Small intestine (tissue), 7 donors: ENCODE results near the gene PITPNC1. TPM values are rescaled to one million over a fixed set of nuclear protein-coding genes. Genes with fewer than 3 reads are reported as not detected.
A peak's percentile ranks its signal among the peaks of the same experiment; 100 is the strongest.

Experiments used
- DNase-seq, 2 donors: peaks; one replicate each; pipeline versions ENCODE4 v3.0.0 to v3.0.0-alpha.2; 2013
- FAIRE-seq: peaks from 2 replicates; lab custom pipeline; 2012; peaks lifted over from hg19 to GRCh38; lab: Jason Lieb, UNC
- H3K27ac ChIP-seq, 3 donors: one replicate each; pipeline ENCODE4 v1.5.1; 2013; ENCODE audit warnings: low read length in 2 of 3, mild to moderate bottlenecking in 2 of 3, control low read depth in 1 of 3, inconsistent platforms in 1 of 3, low read depth in 1 of 3, moderate library complexity in 1 of 3
- H3K27me3 ChIP-seq, 3 donors: one replicate each; pipeline ENCODE4 v1.6.1; 2013; ENCODE audit warnings: low read length in 3 of 3, inconsistent platforms in 1 of 3; ENCODE audit not compliant: control insufficient read depth in 3 of 3, insufficient read depth in 3 of 3
- H3K36me3 ChIP-seq, 3 donors: one replicate each; pipeline ENCODE4 v1.6.1; 2013; ENCODE audit warnings: low read length in 3 of 3, inconsistent platforms in 1 of 3, low read depth in 1 of 3, mild to moderate bottlenecking in 1 of 3, moderate library complexity in 1 of 3; ENCODE audit not compliant: control insufficient read depth in 3 of 3, insufficient read depth in 2 of 3
- H3K4me1 ChIP-seq, 3 donors: one replicate each; pipeline ENCODE4 v1.6.1; 2013; ENCODE audit warnings: low read length in 2 of 3, inconsistent platforms in 1 of 3, low read depth in 1 of 3, mild to moderate bottlenecking in 1 of 3, moderate library complexity in 1 of 3; ENCODE audit not compliant: control insufficient read depth in 3 of 3, insufficient read depth in 2 of 3
- H3K4me3 ChIP-seq, 3 donors: one replicate each; pipeline ENCODE4 v1.5.1; 2013; ENCODE audit warnings: low read length in 3 of 3, control low read depth in 1 of 3, inconsistent platforms in 1 of 3, low read depth in 1 of 3, mild to moderate bottlenecking in 1 of 3, moderate library complexity in 1 of 3
- H3K9me3 ChIP-seq, 2 donors: one replicate each; pipeline ENCODE4 v1.6.1; 2013; ENCODE audit warnings: low read depth in 1 of 2, low read length in 1 of 2; ENCODE audit not compliant: control insufficient read depth in 2 of 2, insufficient read depth in 1 of 2
- WGBS, 3 donors: extraction: QIAGEN DNeasy Blood & Tissue Kit; methylation state at CpG; one replicate each; pipeline ENCODE4 v1.1.7; 2013; 5-methylcytosine and 5-hydroxymethylcytosine counted together
- polyA plus RNA-seq, 4 donors: library from polyadenylated mRNA; stranded (reverse) in 3 of 4; unstranded in 1 of 4; fragments of 200-250 nt in 3 of 4; fragments of 120-200 nt in 1 of 4; gene quantifications; one replicate each; pipeline versions ENCODE4 v1.2.1 to v1.2.3, GENCODE V29; 2013
- donor health status: healthy with polysubstance abuse.
- donor health status: control.
- donor health status: control.
- donor health status: Bipolar disorder and iron deficiency.
- donor health status: healthy.

Gene PITPNC1
- polyA plus RNA-seq, 4 donors = 0.67 to 11.7 (median 3.4) TPM

DNA sequence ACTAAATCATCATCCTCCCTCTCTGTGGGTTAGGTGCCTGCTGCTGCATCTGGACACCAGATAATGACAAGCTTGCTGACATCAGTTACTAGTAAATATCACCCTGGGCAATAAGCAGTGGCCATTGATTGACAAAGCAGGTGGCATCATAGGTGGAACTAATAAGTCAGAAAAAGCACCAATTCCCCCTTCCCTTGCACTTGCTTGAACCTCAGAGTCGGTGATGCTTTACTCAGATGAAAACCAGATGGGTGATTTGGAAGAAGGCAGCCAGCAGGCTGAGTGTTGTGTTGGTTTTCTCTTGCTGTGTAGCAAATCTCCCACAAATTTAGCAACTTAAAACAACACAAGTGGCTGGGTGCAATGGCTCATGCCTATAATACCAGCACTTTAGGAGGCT, 193.7 kb downstream of the PITPNC1 start:
- H3K9me3 ChIP-seq = no peaks in the 10 kb centered on the region
- 85 to 92% (median 89%) methylated on average over 1 of the region's 1 CpG for WGBS, 3 donors
- FAIRE-seq (no peak), DNase-seq (no peak)
- H3K27me3 ChIP-seq = no peaks in the 10 kb centered on the region
- H3K4me3 ChIP-seq = no peak overlapping the region
- H3K4me1 ChIP-seq = peaks cover 0 to 2% (median 0%) of the 10 kb centered on the region in 3 donors
- no peak overlapping the region for H3K27ac ChIP-seq
- peaks cover 0 to 5% (median 0%) of the 10 kb centered on the region in 3 donors for H3K36me3 ChIP-seq

DNA sequence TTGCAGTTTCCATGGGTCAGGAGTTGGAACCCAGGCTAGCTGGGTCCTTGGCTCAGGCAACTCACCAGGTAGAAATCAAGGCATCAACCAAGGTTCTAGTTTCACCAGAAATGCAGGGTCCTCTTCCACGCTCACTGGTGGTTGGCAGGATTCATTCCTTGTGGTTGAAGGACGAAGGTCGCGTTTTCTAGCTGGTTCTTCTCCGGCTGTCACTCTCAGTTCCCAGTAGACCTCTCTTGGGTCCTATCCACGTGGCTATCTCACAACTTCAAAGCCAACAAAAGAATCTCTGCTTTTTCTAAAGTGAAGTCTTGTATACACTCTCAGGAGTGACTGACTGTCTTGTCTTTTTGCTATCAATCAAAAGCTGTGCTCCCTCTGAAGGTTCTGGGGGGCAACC, 194.4 kb downstream of the PITPNC1 start:
- WGBS, 3 donors = 73 to 82% (median 75%) methylated on average over 6 of the region's 6 CpGs
- H3K36me3 ChIP-seq = peaks cover 0 to 5% (median 0%) of the 10 kb centered on the region in 3 donors
- H3K9me3 ChIP-seq = no peaks in the 10 kb centered on the region
- H3K4me3 ChIP-seq = no peak overlapping the region
- H3K27ac ChIP-seq = no peak overlapping the region
- no peak for FAIRE-seq
- no peaks in the 10 kb centered on the region for H3K27me3 ChIP-seq
- DNase-seq = no peak
- H3K4me1 ChIP-seq = peaks cover 0 to 2% (median 0%) of the 10 kb centered on the region in 3 donors

DNA sequence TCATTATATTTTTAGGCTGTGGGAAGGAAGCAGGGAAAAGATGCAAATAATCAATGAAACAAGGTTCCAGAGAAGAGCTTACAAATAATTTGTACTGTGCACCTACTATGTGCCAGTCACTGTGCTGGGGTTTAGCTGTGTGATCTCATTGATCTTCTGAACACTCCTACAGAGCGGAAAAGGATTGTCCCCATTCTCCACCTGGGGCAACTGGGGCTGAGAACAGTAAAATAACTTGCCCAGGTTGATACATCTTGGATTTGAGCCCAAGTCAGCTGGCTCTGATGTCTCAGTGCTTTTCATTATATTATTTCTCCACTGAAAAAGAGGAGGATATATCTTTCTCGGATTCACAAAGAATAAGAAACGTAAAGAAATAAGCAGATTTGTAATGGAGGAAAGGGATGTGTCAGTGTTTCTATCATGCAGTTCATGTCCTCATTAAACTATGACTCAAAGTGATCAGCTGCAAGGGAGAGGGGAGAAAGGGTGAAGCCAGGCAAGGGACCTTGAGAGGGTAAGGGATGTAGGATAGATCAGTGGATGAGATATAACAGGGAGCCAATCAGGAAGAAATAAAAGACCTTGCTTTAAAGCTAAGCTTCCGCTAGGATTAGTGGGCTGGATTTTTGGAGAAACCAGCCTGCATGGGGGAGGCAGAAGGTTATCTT, 197.0 kb downstream of the PITPNC1 start:
- Histone ChIP-seq H3K36me3 (peaks cover 0 to 5% (median 0%) of the 10 kb centered on the region in 3 donors), H3K4me1 (peaks cover 0 to 2% (median 0%) of the 10 kb centered on the region in 3 donors), H3K9me3 (no peaks in the 10 kb centered on the region), H3K4me3 (no peak overlapping the region), H3K27ac (no peak overlapping the region), H3K27me3 (no peaks in the 10 kb centered on the region)
- FAIRE-seq = no peak
- WGBS, 3 donors = 93 to 94% (median 94%) methylated on average over 4 of the region's 4 CpGs
- DNase-seq = no peak

DNA sequence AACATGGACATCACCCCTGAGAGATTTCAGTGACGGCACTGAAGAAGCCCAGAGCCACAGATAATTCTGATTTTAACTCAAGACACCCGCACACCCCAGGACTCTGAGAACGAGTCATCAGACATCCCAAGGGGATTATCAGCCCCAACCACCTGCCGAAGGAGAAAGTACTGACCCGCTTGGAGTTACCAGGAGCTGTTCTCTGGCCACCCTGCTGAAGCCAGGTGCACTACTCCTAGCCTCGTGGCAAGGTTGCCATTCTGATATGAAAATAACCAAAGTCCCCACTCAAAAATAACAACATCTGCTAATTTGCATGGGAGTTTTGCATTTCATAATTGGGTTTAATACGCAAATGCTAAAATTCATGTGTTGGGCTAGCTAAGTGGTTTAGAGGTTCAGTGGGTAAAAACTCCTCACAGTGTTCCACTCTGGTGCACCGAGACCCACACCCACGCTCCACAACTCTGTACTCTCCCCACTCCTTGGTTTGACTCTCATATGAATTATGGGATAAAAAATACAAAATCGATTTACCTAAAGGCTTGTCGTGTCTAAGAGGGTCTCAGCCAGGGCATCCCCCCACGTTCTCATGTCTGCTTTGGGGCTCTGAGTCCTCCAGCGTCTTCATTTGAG, 197.7 kb downstream of the PITPNC1 start:
- H3K36me3 ChIP-seq = peaks cover 0 to 5% (median 0%) of the 10 kb centered on the region in 3 donors
- DNase-seq = no peak
- H3K9me3 ChIP-seq = no peaks in the 10 kb centered on the region
- WGBS, 3 donors = 62 to 81% (median 70%) methylated on average over 13 of the region's 13 CpGs
- no peaks in the 10 kb centered on the region for H3K27me3 ChIP-seq
- FAIRE-seq = no peak
- H3K4me1 ChIP-seq = peaks cover 0 to 2% (median 0%) of the 10 kb centered on the region in 3 donors
- H3K4me3 ChIP-seq = no peak overlapping the region
- peak overlapping the region in 1 of 3 donors; percentile 74 for H3K27ac ChIP-seq

DNA sequence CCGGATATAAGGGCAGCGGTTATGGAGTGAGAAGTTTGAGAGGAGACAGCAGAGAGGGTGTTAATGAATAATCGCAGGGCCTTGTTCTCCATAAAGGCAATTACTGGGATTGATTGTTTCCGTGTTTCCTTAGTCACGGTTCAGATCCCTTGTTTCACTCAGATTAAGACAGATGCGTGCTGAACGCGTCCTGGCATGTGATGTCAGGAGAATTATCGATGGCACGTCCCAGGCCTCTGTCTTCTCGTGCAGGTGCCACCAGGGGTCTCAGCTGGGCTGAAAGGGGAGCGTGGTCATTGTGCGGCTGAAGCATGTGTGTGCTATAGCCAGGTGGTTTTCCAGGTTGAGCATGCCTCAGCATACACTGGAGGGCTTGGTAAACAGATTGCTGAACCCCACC, 198.2 kb downstream of the PITPNC1 start:
- DNase-seq = peak; percentile 22 to 69
- Histone ChIP-seq H3K9me3 (no peaks in the 10 kb centered on the region), H3K36me3 (peaks cover 0 to 5% (median 0%) of the 10 kb centered on the region in 3 donors), H3K4me3 (no peak overlapping the region), H3K27ac (peak overlapping the region in 1 of 3 donors; percentile 74), H3K4me1 (peaks cover 0 to 2% (median 0%) of the 10 kb centered on the region in 3 donors), H3K27me3 (no peaks in the 10 kb centered on the region)
- WGBS, 3 donors = 14 to 64% (median 39%) methylated on average over 13 of the region's 13 CpGs
- FAIRE-seq = no peak

DNA sequence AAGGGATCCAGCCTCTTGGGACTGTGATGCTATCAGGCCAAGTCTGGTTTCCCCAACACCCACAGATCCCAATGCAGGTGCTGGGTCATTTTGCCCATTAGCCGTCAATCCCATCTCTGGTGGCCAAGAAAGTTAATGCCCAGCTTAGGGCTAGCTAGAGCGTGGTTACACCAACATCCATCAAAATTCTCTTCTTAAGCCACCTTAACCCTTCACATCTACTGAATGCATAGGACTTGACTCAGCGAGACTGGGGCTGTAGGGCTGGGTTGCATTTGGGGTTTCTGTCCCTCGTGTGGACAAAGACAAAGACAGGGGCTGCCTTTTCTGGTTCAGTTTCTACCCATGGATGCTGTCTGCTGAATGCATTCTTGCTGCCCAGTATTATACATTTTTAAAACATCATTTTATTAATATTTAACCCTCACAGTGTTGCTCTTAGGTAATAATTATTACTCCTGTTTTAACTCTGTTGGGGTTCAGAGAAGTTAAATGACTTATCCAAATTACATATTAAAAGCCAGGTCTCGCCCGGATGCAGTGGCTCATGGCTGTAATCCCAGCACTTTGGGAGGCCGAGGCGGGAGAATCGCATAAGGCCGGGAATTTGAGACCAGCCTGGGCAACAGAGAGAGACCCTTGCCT, 199.5 kb downstream of the PITPNC1 start:
- FAIRE-seq (no peak), DNase-seq (no peak)
- Histone ChIP-seq H3K4me1 (peaks cover 0 to 2% (median 0%) of the 10 kb centered on the region in 3 donors), H3K9me3 (no peaks in the 10 kb centered on the region), H3K27ac (no peak overlapping the region), H3K4me3 (no peak overlapping the region), H3K27me3 (no peaks in the 10 kb centered on the region), H3K36me3 (peaks cover 0 to 2% (median 0%) of the 10 kb centered on the region in 3 donors)
- 92 to 97% (median 96%) methylated on average over 10 of the region's 10 CpGs for WGBS, 3 donors

DNA sequence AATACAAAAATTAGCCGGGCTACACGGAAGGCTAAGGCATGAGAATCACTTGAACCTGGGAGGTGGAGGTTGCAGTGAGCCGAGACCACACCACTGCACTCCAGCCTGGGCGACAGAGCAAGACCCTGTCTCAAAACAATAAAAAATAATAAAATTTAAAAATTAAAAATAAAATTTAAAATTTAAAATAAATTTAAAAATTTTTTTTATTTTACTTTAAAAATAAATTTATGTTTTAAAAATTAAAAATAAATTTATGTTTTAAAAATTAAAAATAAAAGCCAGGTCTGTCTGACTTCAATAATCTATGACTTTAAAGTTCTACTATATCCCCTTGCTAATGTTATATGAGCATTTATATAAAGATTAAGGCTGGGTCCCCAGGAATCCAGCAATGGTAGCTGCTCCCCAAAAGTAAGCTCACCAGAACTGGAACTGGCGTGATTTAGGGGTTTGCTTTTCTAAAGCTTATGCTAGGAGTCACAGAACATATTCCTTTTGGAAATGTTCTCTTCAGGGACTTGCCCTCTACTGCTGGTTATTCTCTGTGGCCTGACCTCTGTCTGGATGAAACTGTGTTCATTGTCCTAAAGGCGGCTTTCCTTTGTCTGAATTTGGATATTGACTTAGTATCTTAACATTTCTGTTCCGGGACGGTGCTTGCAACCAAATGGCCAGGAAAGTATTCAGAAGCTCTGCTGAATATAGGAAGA, 200.5 kb downstream of the PITPNC1 start:
- H3K4me1 ChIP-seq = peaks cover 0 to 2% (median 0%) of the 10 kb centered on the region in 3 donors
- DNase-seq = no peak
- no peak overlapping the region for H3K4me3 ChIP-seq
- FAIRE-seq = no peak
- H3K27ac ChIP-seq = peak overlapping the region in 1 of 3 donors; percentile 17
- no peaks in the 10 kb centered on the region for H3K9me3 ChIP-seq
- H3K27me3 ChIP-seq = no peaks in the 10 kb centered on the region
- WGBS, 3 donors = 90 to 94% (median 91%) methylated on average over 8 of the region's 8 CpGs
- H3K36me3 ChIP-seq = peaks cover 0 to 2% (median 0%) of the 10 kb centered on the region in 3 donors

DNA sequence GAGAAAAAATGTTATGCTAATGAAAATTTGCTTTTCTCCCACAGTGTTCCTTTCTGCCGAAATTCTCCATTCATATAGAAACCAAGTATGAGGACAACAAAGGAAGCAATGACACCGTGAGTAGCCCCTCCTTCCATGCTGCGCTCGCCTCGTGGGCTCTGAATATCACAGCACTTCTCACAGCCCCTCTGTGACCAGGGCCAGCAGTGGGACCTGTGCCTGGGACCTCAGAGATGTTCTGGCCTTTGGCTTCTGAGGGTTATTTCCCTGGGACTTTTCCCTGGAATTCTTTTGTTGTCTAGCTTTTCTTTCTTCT, 201.0 kb downstream of the PITPNC1 start:
- 76 to 86% (median 77%) methylated on average over 5 of the region's 5 CpGs for WGBS, 3 donors

More for the DNA sequence above, 201.0 kb downstream of the PITPNC1 start:
- DNase-seq = no peak
- Histone ChIP-seq H3K27ac (peak overlapping the region in 1 of 3 donors; percentile 17), H3K9me3 (no peaks in the 10 kb centered on the region), H3K4me1 (peaks cover 0 to 2% (median 0%) of the 10 kb centered on the region in 3 donors), H3K27me3 (no peaks in the 10 kb centered on the region), H3K4me3 (no peak overlapping the region), H3K36me3 (peaks cover 0 to 2% (median 0%) of the 10 kb centered on the region in 3 donors)
- no peak for FAIRE-seq
